ENCODE data around the gene TCTN2. TPM values are rescaled to one million over a fixed set of nuclear protein-coding genes. Genes with fewer than 3 reads are reported as not detected.

Gene TCTN2
- total RNA-seq, 2 donors from 2014 or later: 4.5 to 5.0 TPM

DNA sequence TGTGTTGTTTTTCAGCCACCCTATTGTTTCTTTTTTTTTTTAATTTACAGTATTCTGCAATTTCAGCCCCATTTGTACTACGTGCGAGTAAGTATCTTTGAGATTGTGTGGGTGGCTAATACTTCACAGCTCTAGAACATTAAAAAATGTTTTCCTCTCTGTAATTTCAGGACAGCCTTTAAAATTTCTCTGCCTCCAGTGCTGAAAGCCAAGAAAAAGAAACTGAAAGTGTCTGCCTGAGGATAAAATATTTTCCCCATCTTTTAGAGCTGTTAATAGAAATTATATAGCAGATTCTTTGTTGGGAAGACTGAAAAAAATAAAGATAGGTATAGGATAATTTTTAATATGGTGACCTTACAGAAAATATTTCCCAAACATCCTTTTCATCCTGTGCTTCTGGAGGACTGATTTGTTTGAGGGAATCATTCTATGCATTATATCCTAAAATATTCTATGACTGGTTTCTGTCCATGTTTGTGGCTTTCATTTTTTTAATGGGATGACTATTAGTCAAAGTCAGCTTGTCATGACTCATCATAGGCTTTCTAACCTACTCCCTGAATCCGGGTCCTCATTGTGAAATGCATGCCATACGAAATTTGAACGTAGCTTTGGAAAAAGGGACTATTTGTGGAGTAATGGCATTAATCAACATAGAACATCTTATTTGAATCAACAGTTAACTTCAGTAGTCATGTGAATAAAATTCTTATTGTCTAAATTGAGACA, 10.8 kb upstream of the TCTN2 start:
- no peak overlapping the region for H3K4me3 Mint-ChIP-seq
- no peaks in the 10 kb centered on the region for H3K9me3 Mint-ChIP-seq
- no peaks in the 10 kb centered on the region for H3K4me1 Mint-ChIP-seq (ENCODE audit: low read depth in 2 of 2)
- H3K36me3 Mint-ChIP-seq: peaks cover 18% of the 10 kb centered on the region
- ATAC-seq (no peak), DNase-seq (ENCODE audit: low spot score) (no peak)
- H3K27me3 Mint-ChIP-seq: no peaks in the 10 kb centered on the region
- peak overlapping the region; percentile 46 to 53 for H3K27ac Mint-ChIP-seq

DNA sequence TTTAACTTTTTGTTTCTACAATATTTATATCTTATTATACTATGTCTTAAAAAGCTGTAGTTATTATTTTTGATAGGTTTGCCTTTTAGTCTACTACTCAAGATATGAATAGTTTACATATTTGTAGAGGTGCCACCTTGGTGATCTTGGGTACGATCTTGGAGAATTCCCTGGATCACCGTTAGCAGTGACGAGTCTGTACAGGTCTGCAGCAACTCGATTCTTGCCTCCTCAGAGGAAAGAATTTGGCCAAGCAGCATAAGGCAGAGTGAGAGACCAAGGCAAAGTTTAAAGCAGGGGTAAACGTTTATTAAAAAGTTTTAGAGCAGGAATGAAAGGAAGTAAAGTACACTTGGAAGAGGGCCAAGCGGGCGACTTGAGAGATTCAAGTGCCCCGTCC, 3.1 kb upstream of the TCTN2 start:
- no peak overlapping the region for H3K4me3 Mint-ChIP-seq
- no peak overlapping the region for H3K27ac Mint-ChIP-seq
- no peaks in the 10 kb centered on the region for H3K36me3 Mint-ChIP-seq
- ATAC-seq: no peak
- H3K4me1 Mint-ChIP-seq (ENCODE audit: low read depth in 2 of 2): peaks cover 5% of the 10 kb centered on the region in 2 donors
- no peak for DNase-seq (ENCODE audit: low spot score)
- no peaks in the 10 kb centered on the region for H3K27me3 Mint-ChIP-seq
- H3K9me3 Mint-ChIP-seq: no peaks in the 10 kb centered on the region

DNA sequence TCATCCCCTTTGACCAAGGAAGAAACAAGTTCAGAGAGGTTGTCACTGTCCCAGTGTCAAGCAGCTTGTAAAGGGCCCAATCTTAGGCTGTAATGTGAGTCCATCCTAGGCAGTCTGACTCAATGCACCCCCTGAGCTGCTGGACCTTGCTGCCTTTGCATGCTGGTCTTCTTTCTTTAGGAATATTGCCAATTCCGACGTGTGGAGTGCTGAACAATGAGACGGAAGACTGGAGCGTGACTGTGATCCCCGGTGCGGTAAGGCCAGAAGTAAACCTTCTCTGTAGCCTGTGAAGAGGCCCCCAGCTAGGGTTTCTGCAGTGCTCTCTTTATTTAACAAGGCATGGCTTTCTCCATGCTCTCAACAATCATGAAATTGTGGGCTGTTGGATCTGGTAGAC, 963 bp downstream of the TCTN2 start:
- ATAC-seq (no peak), DNase-seq (ENCODE audit: low spot score) (no peak)
- H3K9me3 Mint-ChIP-seq: no peaks in the 10 kb centered on the region
- H3K36me3 Mint-ChIP-seq: no peaks in the 10 kb centered on the region
- H3K27me3 Mint-ChIP-seq: no peaks in the 10 kb centered on the region
- peak overlapping the region; percentile 81 for H3K4me3 Mint-ChIP-seq
- no peak overlapping the region for H3K27ac Mint-ChIP-seq
- H3K4me1 Mint-ChIP-seq (ENCODE audit: low read depth in 2 of 2): peaks cover 5% of the 10 kb centered on the region in 2 donors

DNA sequence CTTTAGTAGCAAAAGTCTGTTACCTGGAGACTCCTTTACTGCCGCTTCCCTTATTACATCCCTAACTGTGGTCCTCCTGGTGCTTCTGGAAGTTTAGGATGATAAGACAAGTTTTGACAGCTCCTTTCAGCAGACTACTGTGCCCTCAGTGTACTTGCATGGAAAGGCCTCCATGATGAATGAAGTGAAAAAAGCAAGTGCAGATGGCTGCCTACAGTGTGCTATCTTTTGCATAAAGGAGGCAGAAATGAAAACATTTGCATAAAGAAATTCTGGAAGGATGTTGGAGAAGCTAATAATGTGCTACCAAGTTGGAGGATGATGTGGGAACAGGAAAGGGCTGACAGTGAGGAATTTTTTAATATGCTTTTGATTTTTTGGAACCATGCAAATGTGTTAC, 4.5 kb downstream of the TCTN2 start:
- DNase-seq (ENCODE audit: low spot score): no peak
- no peak for ATAC-seq
- no peak overlapping the region for H3K27ac Mint-ChIP-seq
- H3K4me3 Mint-ChIP-seq: no peak overlapping the region
- no peaks in the 10 kb centered on the region for H3K36me3 Mint-ChIP-seq
- no peaks in the 10 kb centered on the region for H3K27me3 Mint-ChIP-seq
- H3K9me3 Mint-ChIP-seq: no peaks in the 10 kb centered on the region
- H3K4me1 Mint-ChIP-seq (ENCODE audit: low read depth in 2 of 2): peaks cover 5% of the 10 kb centered on the region in 2 donors

DNA sequence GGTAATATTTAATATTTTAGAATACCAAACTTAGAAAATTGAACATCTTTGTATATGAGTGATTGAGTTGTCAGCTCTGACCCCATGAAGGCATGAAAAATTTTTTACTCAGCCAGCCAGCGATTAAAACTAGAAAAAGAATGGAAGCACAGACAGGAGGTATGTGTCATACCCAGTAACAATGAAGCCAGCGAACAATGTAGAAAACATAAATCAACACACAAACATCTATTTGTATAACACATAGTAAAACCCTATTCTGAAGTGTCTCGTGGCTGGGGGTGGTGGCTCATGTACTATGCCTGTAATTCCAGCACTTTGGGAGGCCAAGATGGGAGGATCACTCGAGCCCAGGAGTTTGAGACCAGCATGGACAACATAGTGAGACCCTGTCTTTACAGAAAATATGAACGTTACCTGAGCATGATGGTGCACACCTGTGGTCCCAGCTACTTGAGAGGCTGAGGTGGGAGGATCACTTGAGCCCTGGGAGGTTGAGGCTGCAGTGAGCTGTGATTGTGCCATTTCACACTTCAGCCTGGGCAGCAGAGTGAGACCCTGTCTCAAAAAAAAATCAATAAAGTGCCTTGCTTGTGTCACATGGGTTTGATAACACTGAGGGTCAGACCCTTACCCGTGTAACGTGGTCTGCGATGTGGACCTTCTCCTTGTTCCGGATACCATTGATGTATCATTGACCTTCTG, 5.9 kb downstream of the TCTN2 start:
- Mint-ChIP-seq H3K27me3 (no peaks in the 10 kb centered on the region), H3K36me3 (peaks cover 5% of the 10 kb centered on the region), H3K4me3 (no peak overlapping the region), H3K9me3 (no peaks in the 10 kb centered on the region), H3K27ac (no peak overlapping the region), H3K4me1 (ENCODE audit: low read depth in 2 of 2) (peaks cover 2% of the 10 kb centered on the region in 2 donors)
- DNase-seq (ENCODE audit: low spot score) (no peak), ATAC-seq (no peak)

DNA sequence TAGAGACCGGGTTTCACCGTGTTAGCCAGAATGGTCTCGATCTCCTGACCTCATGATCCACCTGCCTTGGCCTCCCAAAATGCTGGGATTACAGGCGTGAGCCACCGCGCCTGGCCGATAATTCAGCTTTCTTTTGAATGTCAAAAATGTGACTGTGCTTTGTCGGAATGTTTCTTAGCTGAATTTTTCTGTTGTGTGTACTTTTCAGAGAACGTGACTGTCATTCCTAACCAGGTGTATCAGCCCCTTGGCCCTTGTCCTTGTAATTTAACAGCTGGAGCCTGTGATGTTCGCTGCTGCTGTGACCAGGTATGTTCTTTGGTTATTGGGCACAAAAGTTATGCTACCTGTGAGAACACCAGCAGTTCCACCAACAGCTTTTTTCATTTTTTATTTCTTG, 8.1 kb downstream of the TCTN2 start:
- Mint-ChIP-seq H3K27me3 (no peaks in the 10 kb centered on the region), H3K9me3 (no peaks in the 10 kb centered on the region), H3K4me3 (no peak overlapping the region), H3K4me1 (ENCODE audit: low read depth in 2 of 2) (no peaks in the 10 kb centered on the region), H3K27ac (no peak overlapping the region), H3K36me3 (peaks cover 5% of the 10 kb centered on the region)
- ATAC-seq (no peak), DNase-seq (ENCODE audit: low spot score) (no peak)

DNA sequence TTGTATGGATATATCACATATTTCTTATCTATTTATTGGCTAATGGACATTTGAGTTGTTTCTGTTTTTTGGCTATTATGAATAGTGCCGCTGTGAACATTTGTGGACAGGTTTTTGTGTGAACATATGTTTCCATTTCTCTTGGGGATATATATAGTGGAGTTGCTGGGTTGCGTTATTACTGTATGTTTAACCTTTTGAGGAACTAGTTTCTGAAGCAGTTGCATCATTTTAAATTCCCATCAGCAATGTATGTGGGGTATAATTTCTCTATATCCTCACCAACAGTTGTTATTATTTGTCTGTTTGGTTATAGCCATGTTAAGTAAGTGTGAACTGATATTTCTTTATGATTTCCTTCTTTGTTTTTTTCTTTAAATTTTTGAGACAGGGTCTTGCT, 10.7 kb downstream of the TCTN2 start:
- ATAC-seq (no peak), DNase-seq (ENCODE audit: low spot score) (no peak)
- H3K27me3 Mint-ChIP-seq: no peaks in the 10 kb centered on the region
- H3K9me3 Mint-ChIP-seq: no peaks in the 10 kb centered on the region
- peak overlapping the region in 1 of 2 donors; percentile 36 for H3K27ac Mint-ChIP-seq
- H3K36me3 Mint-ChIP-seq: peaks cover 5% of the 10 kb centered on the region
- H3K4me1 Mint-ChIP-seq (ENCODE audit: low read depth in 2 of 2): no peaks in the 10 kb centered on the region
- H3K4me3 Mint-ChIP-seq: no peak overlapping the region

DNA sequence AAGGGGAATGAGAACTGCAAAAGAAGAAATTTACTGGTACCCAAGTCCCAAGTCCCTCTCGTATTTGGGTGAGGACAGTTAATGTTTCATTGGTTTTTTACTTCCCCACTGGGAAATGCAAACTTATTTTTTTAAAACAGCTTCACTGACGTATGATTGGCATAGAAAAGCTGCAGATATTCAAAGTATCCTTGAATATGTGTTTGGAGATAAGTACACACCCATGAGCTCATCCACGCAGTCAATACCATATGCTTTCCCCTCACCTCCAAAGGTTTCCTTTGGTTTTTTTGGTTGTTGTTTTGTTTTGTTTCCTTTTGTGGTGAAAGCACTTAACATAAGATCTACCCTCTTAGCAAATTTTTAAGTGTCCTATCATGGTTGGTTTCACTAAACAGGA, 13.1 kb downstream of the TCTN2 start:
- no peak for DNase-seq (ENCODE audit: low spot score)
- ATAC-seq: no peak
- Mint-ChIP-seq H3K27me3 (no peaks in the 10 kb centered on the region), H3K4me1 (ENCODE audit: low read depth in 2 of 2) (no peaks in the 10 kb centered on the region), H3K36me3 (peaks cover 5% of the 10 kb centered on the region), H3K9me3 (no peaks in the 10 kb centered on the region), H3K27ac (no peak overlapping the region), H3K4me3 (no peak overlapping the region)

DNA sequence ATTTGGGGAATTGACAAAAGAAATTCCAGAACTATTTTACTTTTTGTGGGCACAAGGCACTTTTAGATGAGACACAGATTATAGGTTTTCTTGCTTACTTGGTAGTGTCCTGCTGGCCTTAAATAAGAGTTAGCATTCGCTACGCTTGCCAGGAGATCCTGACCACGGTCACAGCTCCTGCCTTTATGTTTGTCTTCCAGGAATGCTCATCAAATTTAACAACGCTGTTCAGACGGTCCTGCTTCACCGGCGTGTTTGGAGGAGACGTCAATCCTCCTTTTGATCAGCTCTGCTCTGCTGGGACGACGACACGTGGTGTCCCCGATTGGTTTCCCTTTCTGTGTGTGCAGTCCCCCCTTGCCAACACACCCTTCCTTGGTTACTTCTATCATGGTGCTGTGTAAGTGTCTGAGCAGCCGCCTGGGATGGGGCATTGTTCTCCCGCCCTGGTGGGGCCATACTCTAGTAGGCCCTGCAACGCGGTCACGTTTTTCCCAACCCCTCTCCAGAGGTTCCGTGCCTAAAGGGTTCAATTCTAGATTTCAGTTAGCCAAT, 15.8 kb downstream of the TCTN2 start:
- ATAC-seq (no peak), DNase-seq (ENCODE audit: low spot score) (no peak)
- no peak overlapping the region for H3K4me3 Mint-ChIP-seq
- no peaks in the 10 kb centered on the region for H3K27me3 Mint-ChIP-seq
- no peaks in the 10 kb centered on the region for H3K36me3 Mint-ChIP-seq
- no peak overlapping the region for H3K27ac Mint-ChIP-seq
- no peaks in the 10 kb centered on the region for H3K4me1 Mint-ChIP-seq (ENCODE audit: low read depth in 2 of 2)
- H3K9me3 Mint-ChIP-seq: no peaks in the 10 kb centered on the region

DNA sequence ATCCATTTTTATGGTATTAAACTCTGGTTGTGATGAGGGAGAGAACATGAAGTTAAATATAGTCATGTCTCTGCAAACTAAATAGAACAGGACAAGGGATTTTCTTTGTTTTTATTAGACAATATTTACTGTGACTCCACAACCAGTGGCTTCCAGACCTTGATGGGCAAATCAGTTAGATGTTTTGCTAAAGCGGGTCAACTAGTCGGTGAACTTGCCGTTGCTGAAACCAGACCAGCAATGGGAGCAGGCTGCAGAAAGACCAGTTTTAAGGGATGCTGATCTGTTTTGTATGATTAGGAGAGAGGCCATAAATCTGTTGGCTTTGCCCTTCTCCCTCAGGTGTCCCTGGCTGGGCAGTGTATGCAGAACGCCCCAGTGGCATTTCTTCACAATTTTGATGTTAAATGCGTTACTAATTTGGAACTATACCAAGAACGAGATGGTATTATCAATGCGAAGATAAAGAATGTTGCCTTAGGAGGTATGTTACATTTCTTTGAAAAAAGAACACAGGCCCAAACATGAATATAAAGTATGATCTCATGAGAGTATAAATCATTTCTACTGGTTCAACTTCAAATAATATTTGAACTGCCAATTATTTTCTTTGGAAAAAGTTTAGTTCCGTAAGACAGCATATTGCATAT, 19.4 kb downstream of the TCTN2 start:
- ATAC-seq (no peak), DNase-seq (ENCODE audit: low spot score) (no peak)
- H3K36me3 Mint-ChIP-seq: no peaks in the 10 kb centered on the region
- H3K9me3 Mint-ChIP-seq: no peaks in the 10 kb centered on the region
- no peaks in the 10 kb centered on the region for H3K27me3 Mint-ChIP-seq
- H3K4me3 Mint-ChIP-seq: no peak overlapping the region
- no peaks in the 10 kb centered on the region for H3K4me1 Mint-ChIP-seq (ENCODE audit: low read depth in 2 of 2)
- H3K27ac Mint-ChIP-seq: no peak overlapping the region

DNA sequence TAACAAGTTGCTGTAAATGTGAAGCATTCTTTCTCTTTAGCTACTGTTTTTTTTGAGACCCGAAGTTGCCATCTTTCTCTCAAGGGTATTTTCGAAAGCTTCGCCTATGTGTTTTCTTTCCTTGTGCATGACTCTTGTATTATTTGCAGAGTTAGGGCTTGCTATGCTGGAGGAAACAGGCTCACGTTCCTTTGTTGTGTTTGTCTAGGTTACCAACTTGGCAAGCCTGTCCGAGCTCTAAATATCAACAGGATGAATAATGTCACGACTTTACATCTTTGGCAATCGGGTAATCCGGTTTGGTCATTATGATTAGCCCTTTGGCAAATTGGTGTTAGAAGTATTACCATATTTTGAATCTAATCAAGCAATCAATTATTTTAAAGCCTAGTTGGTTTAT, 25.3 kb downstream of the TCTN2 start:
- ATAC-seq: no peak
- no peaks in the 10 kb centered on the region for H3K27me3 Mint-ChIP-seq
- H3K27ac Mint-ChIP-seq: no peak overlapping the region
- no peaks in the 10 kb centered on the region for H3K36me3 Mint-ChIP-seq
- DNase-seq (ENCODE audit: low spot score): no peak
- H3K9me3 Mint-ChIP-seq: no peaks in the 10 kb centered on the region
- no peak overlapping the region for H3K4me3 Mint-ChIP-seq
- no peaks in the 10 kb centered on the region for H3K4me1 Mint-ChIP-seq (ENCODE audit: low read depth in 2 of 2)

DNA sequence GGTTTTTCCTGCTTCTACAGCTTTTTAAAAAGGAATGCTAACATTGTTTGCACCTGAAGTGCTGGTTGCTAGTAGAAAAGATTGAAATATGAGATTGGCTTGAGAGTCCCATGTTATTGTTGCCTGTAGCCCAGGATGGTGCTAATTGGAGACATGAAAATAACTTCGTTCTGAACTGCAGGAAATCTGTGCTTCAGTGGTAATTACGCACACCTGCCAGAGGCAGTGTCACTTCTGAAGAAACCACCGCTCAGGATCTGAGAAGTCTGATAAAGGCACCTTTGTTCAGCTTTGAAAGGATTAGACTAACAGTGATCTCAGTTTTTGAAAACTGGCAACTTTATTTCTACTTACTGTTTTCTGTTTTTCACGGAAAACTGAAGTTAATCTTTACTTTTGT, 25.7 kb downstream of the TCTN2 start:
- H3K27me3 Mint-ChIP-seq: no peaks in the 10 kb centered on the region
- ATAC-seq: no peak
- no peaks in the 10 kb centered on the region for H3K9me3 Mint-ChIP-seq

DNA sequence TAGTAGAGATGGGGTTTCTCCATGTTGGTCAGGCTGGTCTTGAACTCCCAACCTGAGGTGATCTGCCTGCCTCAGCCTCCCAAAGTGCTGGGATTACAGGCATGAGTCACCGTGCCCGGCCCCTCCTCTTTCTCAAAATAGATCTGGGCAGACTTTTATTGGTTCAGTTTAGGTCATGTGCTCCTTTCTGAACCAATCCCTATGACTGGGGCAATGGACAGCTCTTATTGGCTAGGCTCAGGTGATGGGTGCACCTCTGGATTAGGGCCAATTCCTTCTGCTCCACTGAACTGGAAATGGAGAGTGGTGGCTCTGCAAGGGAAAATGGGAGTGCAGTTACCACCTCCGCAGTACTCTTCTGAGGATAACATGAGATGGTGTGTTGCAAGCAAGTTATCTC, 35.0 kb downstream of the TCTN2 start:
- H3K9me3 Mint-ChIP-seq: no peaks in the 10 kb centered on the region
- ATAC-seq: no peak

More for the DNA sequence above, 25.7 kb downstream of the TCTN2 start:
- H3K27ac Mint-ChIP-seq: no peak overlapping the region
- no peak for DNase-seq (ENCODE audit: low spot score)
- no peaks in the 10 kb centered on the region for H3K4me1 Mint-ChIP-seq (ENCODE audit: low read depth in 2 of 2)
- no peak overlapping the region for H3K4me3 Mint-ChIP-seq
- H3K36me3 Mint-ChIP-seq: no peaks in the 10 kb centered on the region

DNA sequence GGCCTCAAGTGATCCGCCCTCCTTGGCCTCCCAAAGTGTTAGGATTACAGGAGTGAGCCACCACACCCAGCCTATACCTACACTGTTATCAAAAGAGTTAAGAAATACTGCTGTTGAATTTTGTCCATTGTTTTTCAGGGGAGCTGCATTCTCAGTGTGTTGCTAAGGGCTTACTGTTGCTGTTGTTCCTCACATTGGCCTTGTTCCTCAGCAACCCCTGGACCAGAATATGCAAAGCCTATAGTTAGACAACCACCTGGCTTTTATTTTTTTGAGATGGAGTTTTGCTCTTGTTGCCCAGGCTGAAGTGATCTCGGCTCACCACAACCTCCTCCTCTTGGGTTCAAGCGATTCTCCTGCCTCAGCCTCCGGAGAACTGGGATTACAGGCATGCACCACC, 36.6 kb downstream of the TCTN2 start:
- H3K4me1 Mint-ChIP-seq (ENCODE audit: low read depth in 2 of 2): peaks cover 6 to 7% of the 10 kb centered on the region in 2 donors
- H3K36me3 Mint-ChIP-seq: no peaks in the 10 kb centered on the region
- no peaks in the 10 kb centered on the region for H3K9me3 Mint-ChIP-seq
- no peak overlapping the region for H3K4me3 Mint-ChIP-seq
- DNase-seq (ENCODE audit: low spot score): no peak
- no peak overlapping the region for H3K27ac Mint-ChIP-seq
- no peak for ATAC-seq
- no peaks in the 10 kb centered on the region for H3K27me3 Mint-ChIP-seq

More for the DNA sequence above, 35.0 kb downstream of the TCTN2 start:
- no peak for DNase-seq (ENCODE audit: low spot score)
- no peak overlapping the region for H3K4me3 Mint-ChIP-seq
- no peak overlapping the region for H3K27ac Mint-ChIP-seq
- no peaks in the 10 kb centered on the region for H3K27me3 Mint-ChIP-seq
- H3K36me3 Mint-ChIP-seq: no peaks in the 10 kb centered on the region
- peaks cover 2 to 3% of the 10 kb centered on the region in 2 donors for H3K4me1 Mint-ChIP-seq (ENCODE audit: low read depth in 2 of 2)
